Sigmoid colon (tissue), 7 donors: ENCODE results near the gene LRFN4. TPM values are rescaled to one million over a fixed set of nuclear protein-coding genes. Genes with fewer than 3 reads are reported as not detected.

Source experiments
- DNase-seq: peaks from one replicate; pipeline ENCODE4 v3.0.0-alpha.2; 2019
- H3K27ac ChIP-seq, 4 donors: fragments of 200-600 bp; sonication (generic); one replicate each; pipeline ENCODE4 v1.5.1; 2016 to 2019; ENCODE audit warnings: mild to moderate bottlenecking in 1 of 4
- H3K27me3 ChIP-seq, 3 donors: fragments of 200-600 bp; sonication (generic); one replicate each; pipeline ENCODE4 v1.5.1; 2019; ENCODE audit warnings: mild to moderate bottlenecking in 1 of 3
- H3K36me3 ChIP-seq, 4 donors: fragments of 200-600 bp; sonication (generic); one replicate each; pipeline ENCODE4 v1.5.1; 2016 to 2019
- H3K4me1 ChIP-seq, 4 donors: fragments of 200-600 bp; sonication (generic); one replicate each; pipeline ENCODE4 v1.5.1; 2017 to 2019
- H3K4me3 ChIP-seq, 4 donors: fragments of 200-600 bp; sonication (generic); one replicate each; pipeline ENCODE4 v1.5.1; 2017 to 2019; ENCODE audit warnings: mild to moderate bottlenecking in 2 of 4, moderate library complexity in 1 of 4
- H3K9me3 ChIP-seq, 4 donors: fragments of 200-600 bp in 3 of 4; sonication (generic) in 3 of 4; one replicate each; pipeline versions ENCODE4 v1.5.1 to v1.6.1; 2013 to 2019
- CTCF ChIP-seq, 4 experiments: fragments of 450-650 bp in 3 of 4; fragments of 200-600 bp in 1 of 4; IDR thresholded peaks; one replicate each; pipeline ENCODE4 v1.5.1; 2016 to 2019; ENCODE audit warnings: antibody characterized with exemption in 4 of 4, mild to moderate bottlenecking in 3 of 4, moderate library complexity in 2 of 4
- EP300 ChIP-seq, 4 donors: sonication (generic); formaldehyde crosslinking; IDR thresholded peaks; one replicate each; pipeline ENCODE4 v1.6.1; 2017; ENCODE audit warnings: antibody characterized with exemption in 4 of 4
- POLR2A ChIP-seq, 2 donors: fragments of 450-650 bp; IDR thresholded peaks; one replicate each; pipeline ENCODE4 v1.6.1; 2016; ENCODE audit warnings: antibody characterized with exemption in 2 of 2, mild to moderate bottlenecking in 2 of 2, moderate library complexity in 2 of 2
- POLR2AphosphoS5 ChIP-seq, 4 donors: sonication (generic); formaldehyde crosslinking; IDR thresholded peaks; one replicate each; pipeline ENCODE4 v1.6.1; 2017; ENCODE audit warnings: antibody characterized with exemption in 4 of 4
- WGBS, 2 donors: extraction: QIAGEN DNeasy Blood & Tissue Kit; methylation state at CpG; one replicate each; pipeline ENCODE4 v1.1.7; 2013; 5-methylcytosine and 5-hydroxymethylcytosine counted together
- intact Hi-C: fragments of 100-400 bp; cut with DNase I; formaldehyde crosslinking; loops from one replicate; pipeline ENCODE4 v1.15.1; 2023
- polyA plus RNA-seq, 3 donors: library from polyadenylated mRNA; stranded (reverse); fragments of 200-250 nt; gene quantifications; one replicate each; pipeline ENCODE4 v1.2.3, GENCODE V29; 2013
- total RNA-seq, 4 donors: library from RNA; depleted of rRNA; stranded (reverse); fragments of >200 nt; gene quantifications; one replicate each; pipeline ENCODE4 v1.1.0, GENCODE V29; 2016
- donor health status: healthy with polysubstance abuse.
- donor health status: Bipolar disorder and iron deficiency.
- donor health status: healthy.

Gene LRFN4
- total and polyA plus RNA-seq, 7 donors: 4.2 to 32.2 (median 4.6) TPM

DNA sequence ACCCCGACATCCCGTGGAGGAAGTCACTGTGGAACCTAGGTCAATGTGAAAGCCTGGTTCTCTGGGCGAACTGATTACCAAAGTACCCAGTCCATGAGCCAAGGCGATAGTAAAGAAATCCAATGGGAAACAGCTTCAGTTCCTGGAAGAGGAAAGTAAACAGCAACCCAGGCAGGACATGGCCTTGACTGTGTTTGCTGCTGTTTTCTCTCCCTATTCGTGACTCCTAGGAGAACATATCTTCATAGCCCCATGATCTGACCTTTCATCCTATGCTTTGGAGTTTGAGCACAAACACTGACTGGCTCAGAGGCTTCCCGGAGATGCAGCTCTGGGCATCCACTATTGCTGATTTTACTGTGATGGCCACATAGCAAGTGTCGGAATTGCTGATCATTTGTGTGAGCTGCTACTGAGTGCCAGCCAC lies 45.1 kb downstream of the LRFN4 start:
- no peaks in the 10 kb centered on the region for H3K27me3 ChIP-seq
- 71 to 87% methylated on average over 7 of the region's 7 CpGs for WGBS, 2 donors
- intact Hi-C loops: no loop called here
- no peak overlapping the region for H3K27ac ChIP-seq
- no peak for DNase-seq
- no peaks in the 10 kb centered on the region for H3K36me3 ChIP-seq
- TF ChIP-seq CTCF (IDR thresholded peaks at IDR 0.05) (no peak), EP300 (IDR thresholded peaks at IDR 0.05) (no peak), POLR2AphosphoS5 (IDR thresholded peaks at IDR 0.05) (no peak), POLR2A (IDR thresholded peaks at IDR 0.05) (no peak)
- no peak overlapping the region for H3K4me3 ChIP-seq
- H3K4me1 ChIP-seq: peaks cover 0 to 5% (median 0%) of the 10 kb centered on the region in 4 donors
- H3K9me3 ChIP-seq: no peaks in the 10 kb centered on the region

GRCh38 chr11:66902486-66903177 lies 45.8 kb downstream of the LRFN4 start:
- no peaks in the 10 kb centered on the region for H3K36me3 ChIP-seq
- no peaks in the 10 kb centered on the region for H3K9me3 ChIP-seq
- TF ChIP-seq POLR2A (IDR thresholded peaks at IDR 0.05) (no peak), CTCF (IDR thresholded peaks at IDR 0.05) (no peak), POLR2AphosphoS5 (IDR thresholded peaks at IDR 0.05) (no peak), EP300 (IDR thresholded peaks at IDR 0.05) (no peak)
- H3K4me3 ChIP-seq: no peak overlapping the region
- peaks cover 0 to 5% (median 0%) of the 10 kb centered on the region in 4 donors for H3K4me1 ChIP-seq
- H3K27me3 ChIP-seq: no peaks in the 10 kb centered on the region
- H3K27ac ChIP-seq: no peak overlapping the region
- intact Hi-C loops: no loop called here
- DNase-seq: no peak
- 95% methylated on average over 15 of the region's 15 CpGs for WGBS, 2 donors

DNA sequence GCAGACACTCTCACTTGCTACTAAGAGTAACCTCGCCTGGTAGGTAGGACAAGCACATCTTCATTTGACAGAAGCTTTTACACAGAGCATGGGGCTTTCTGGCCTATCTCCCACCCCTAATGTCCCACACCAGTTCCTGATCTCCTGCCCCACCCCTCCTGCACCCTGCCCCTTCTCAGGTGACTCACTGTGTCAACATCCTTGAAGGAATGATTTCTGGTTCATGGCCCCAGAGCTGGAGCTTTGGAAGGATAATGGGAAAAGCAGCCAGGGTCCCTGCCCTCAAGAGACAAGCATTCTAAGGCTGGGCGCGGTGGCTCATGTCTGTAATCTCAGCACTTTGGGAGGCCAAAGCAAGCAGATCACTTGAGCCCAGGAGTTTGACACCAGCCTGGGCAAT lies 47.2 kb downstream of the LRFN4 start:
- H3K9me3 ChIP-seq: no peaks in the 10 kb centered on the region
- WGBS, 2 donors: 91 to 96% methylated on average over 3 of the region's 3 CpGs
- DNase-seq: no peak

DNA sequence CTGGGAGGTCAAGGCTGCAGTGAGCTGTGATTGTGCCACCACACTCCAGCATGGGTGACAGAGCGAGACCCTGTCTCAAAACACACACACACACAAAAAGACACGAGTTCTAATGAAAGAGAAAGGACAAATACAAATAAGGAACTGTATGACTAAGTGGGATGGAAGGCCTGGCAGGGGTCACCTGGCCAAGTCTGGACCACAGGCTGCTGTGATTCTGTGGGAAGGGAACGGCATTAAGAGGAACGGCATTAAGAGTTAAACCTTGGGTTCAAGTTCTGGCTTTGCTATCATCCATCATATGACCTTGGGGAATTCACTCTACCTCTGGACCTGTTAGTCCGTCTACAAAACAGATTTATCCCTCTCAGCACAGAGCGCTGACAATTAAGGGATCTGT lies 47.7 kb downstream of the LRFN4 start:
- no peak overlapping the region for H3K27ac ChIP-seq
- intact Hi-C loops: no loop called here
- H3K36me3 ChIP-seq: no peaks in the 10 kb centered on the region
- peaks cover 0 to 5% (median 0%) of the 10 kb centered on the region in 4 donors for H3K4me1 ChIP-seq
- no peak overlapping the region for H3K4me3 ChIP-seq
- DNase-seq: no peak
- 90 to 93% methylated on average over 6 of the region's 6 CpGs for WGBS, 2 donors
- H3K27me3 ChIP-seq: no peaks in the 10 kb centered on the region
- H3K9me3 ChIP-seq: no peaks in the 10 kb centered on the region
- TF ChIP-seq CTCF (IDR thresholded peaks at IDR 0.05): no peak
- no peak for TF ChIP-seq EP300 (IDR thresholded peaks at IDR 0.05)
- no peak for TF ChIP-seq POLR2A (IDR thresholded peaks at IDR 0.05)
- TF ChIP-seq POLR2AphosphoS5 (IDR thresholded peaks at IDR 0.05): no peak

More for the DNA sequence above, 47.2 kb downstream of the LRFN4 start:
- Histone ChIP-seq H3K4me3 (no peak overlapping the region), H3K27me3 (no peaks in the 10 kb centered on the region), H3K36me3 (no peaks in the 10 kb centered on the region), H3K27ac (no peak overlapping the region), H3K4me1 (peaks cover 0 to 5% (median 0%) of the 10 kb centered on the region in 4 donors)
- TF ChIP-seq POLR2A (IDR thresholded peaks at IDR 0.05) (no peak), POLR2AphosphoS5 (IDR thresholded peaks at IDR 0.05) (no peak), EP300 (IDR thresholded peaks at IDR 0.05) (no peak), CTCF (IDR thresholded peaks at IDR 0.05) (no peak)
- intact Hi-C loops: no loop called here
